Measurements from ENCODE around the gene UPK3A.

The UPK3A gene

GRCh38 chr22:45278125-45278524 is 6.6 kb upstream of the UPK3A start:
- DNase-seq (ENCODE audit: low read depth): no peak
- no peak for TF ChIP-seq CTCF (conservative IDR thresholded peaks at IDR 0.05; ENCODE audit: low read length)
- H3K4me3 ChIP-seq (ENCODE audit: low read length): no peak overlapping the region

- no peak for TF ChIP-seq CTCF (conservative IDR thresholded peaks at IDR 0.05; ENCODE audit: low read length)
- H3K4me3 ChIP-seq (ENCODE audit: low read length): no peak overlapping the region
- DNase-seq (ENCODE audit: low read depth): no peak
Measured at GRCh38 chr22:45280587-45280980, 4.2 kb upstream of the UPK3A start.

GRCh38 chr22:45281010-45281409 is 3.7 kb upstream of the UPK3A start:
- no peak overlapping the region for H3K4me3 ChIP-seq (ENCODE audit: low read length)
- TF ChIP-seq CTCF (conservative IDR thresholded peaks at IDR 0.05; ENCODE audit: low read length): no peak
- no peak for DNase-seq (ENCODE audit: low read depth)

GRCh38 chr22:45285263-45286058 is 712 bp downstream of the UPK3A start:
- no peak for TF ChIP-seq CTCF (conservative IDR thresholded peaks at IDR 0.05; ENCODE audit: low read length)
- no peak overlapping the region for H3K4me3 ChIP-seq (ENCODE audit: low read length)
- no peak for DNase-seq (ENCODE audit: low read depth)

GRCh38 chr22:45286854-45287551 is 2.3 kb downstream of the UPK3A start:
- no peak overlapping the region for H3K4me3 ChIP-seq (ENCODE audit: low read length)
- no peak for DNase-seq (ENCODE audit: low read depth)
- TF ChIP-seq CTCF (conservative IDR thresholded peaks at IDR 0.05; ENCODE audit: low read length): no peak

GRCh38 chr22:45290410-45290936 is 5.7 kb downstream of the UPK3A start:
- peak; percentile 77 for DNase-seq (ENCODE audit: low read depth)
- TF ChIP-seq CTCF (conservative IDR thresholded peaks at IDR 0.05; ENCODE audit: low read length): no peak
- H3K4me3 ChIP-seq (ENCODE audit: low read length): peak overlapping the region; percentile 26
